Heart left ventricle (tissue), 16 donors: Measurements from ENCODE around the gene KLRC4. TPM values are rescaled to one million over a fixed set of nuclear protein-coding genes. Genes with fewer than 3 reads are reported as not detected.
"Not testable (repeated sequence)": the region's sequence is repeated elsewhere in the genome, so short reads cannot be mapped to it uniquely, and the experiment has no call there.

Source experiments
- ATAC-seq, 4 donors: fragments of 200-7000 bp; cut with Tn5 transposase; one replicate each; pipeline ENCODE4 v1.9.1; 2020 to 2022; ENCODE audit warnings: moderate library complexity in 4 of 4, mild to moderate bottlenecking in 3 of 4, moderate number of reproducible peaks in 1 of 4
- DNase-seq, 5 donors: peaks; one replicate each; pipeline ENCODE4 v3.0.0-alpha.2; 2020
- H3K27ac ChIP-seq, 12 donors: fragments of 200-600 bp; sonication (generic) in 4 of 12; one replicate each; pipeline versions ENCODE4 v1.5.0 to v1.8.0; 2016 to 2022; ENCODE audit warnings: mild to moderate bottlenecking in 2 of 12
- H3K27me3 ChIP-seq, 9 donors: fragments of 200-600 bp; sonication (generic) in 2 of 9; one replicate each; pipeline versions ENCODE4 v1.5.1 to v1.8.0; 2016 to 2022; ENCODE audit warnings: mild to moderate bottlenecking in 3 of 9
- H3K36me3 ChIP-seq, 9 donors: fragments of 200-600 bp; sonication (generic) in 2 of 9; one replicate each; pipeline versions ENCODE4 v1.5.0 to v1.8.0; 2018 to 2022; ENCODE audit warnings: mild to moderate bottlenecking in 2 of 9
- H3K4me1 ChIP-seq, 12 donors: fragments of 200-600 bp; sonication (generic) in 4 of 12; one replicate each; pipeline versions ENCODE4 v1.5.0 to v1.8.0; 2016 to 2022; ENCODE audit warnings: mild to moderate bottlenecking in 3 of 12
- H3K4me3 ChIP-seq, 12 donors: fragments of 200-600 bp; sonication (generic) in 4 of 12; one replicate each; pipeline versions ENCODE4 v1.5.0 to v1.8.0; 2017 to 2022; ENCODE audit warnings: mild to moderate bottlenecking in 9 of 12, moderate library complexity in 4 of 12
- H3K9me3 ChIP-seq, 12 donors: fragments of 200-600 bp; sonication (generic) in 4 of 12; one replicate each; pipeline versions ENCODE4 v1.5.0 to v1.8.0; 2016 to 2022; ENCODE audit warnings: mild to moderate bottlenecking in 1 of 12
- CTCF ChIP-seq, 12 donors: fragments of 200-600 bp; sonication (generic) in 4 of 12; IDR thresholded peaks; one replicate each; pipeline versions ENCODE4 v1.5.0 to v1.8.0; 2018 to 2022; ENCODE audit warnings: antibody characterized with exemption in 12 of 12, mild to moderate bottlenecking in 5 of 12
- POLR2A ChIP-seq, 2 donors: fragments of 450-650 bp; IDR thresholded peaks; one replicate each; pipeline ENCODE4 v1.6.1; 2017; ENCODE audit warnings: antibody characterized with exemption in 2 of 2, mild to moderate bottlenecking in 2 of 2, moderate library complexity in 2 of 2
- WGBS, 4 donors: extraction: QIAGEN DNeasy Blood & Tissue Kit in 2 of 4; methylation state at CpG; one replicate each; pipeline versions ENCODE4 v1.1.5 to v1.1.7; 2013 to 2018; 5-methylcytosine and 5-hydroxymethylcytosine counted together
- intact Hi-C, 10 donors: fragments of 100-400 bp; cut with DNase I; formaldehyde crosslinking; loops; one replicate each; pipeline versions ENCODE4 v1.11.1 to v1.14.2; 2022
- polyA plus RNA-seq, 2 donors: library from polyadenylated mRNA; stranded (reverse); fragments of 200-250 nt; gene quantifications; one replicate each; pipeline ENCODE4 v1.2.3, GENCODE V29; 2013
- total RNA-seq, 9 donors: library from RNA; depleted of rRNA in 2 of 9; stranded (reverse); fragments of >200 nt in 2 of 9; fragmentation: NEBNext Ultra II Directional in 3 of 9; extraction: Animal tissue kit (Norgen Biotek cat#: 25700) in 3 of 9; gene quantifications; one replicate each; pipeline versions ENCODE4 v1.1.0 to v1.2.4, GENCODE V29; 2016 to 2023
- donor health status: ischemic (EF 13 %, LVEDD 7.1; RV severe dilation, severe dysfunction).
- donor health status: healthy with polysubstance abuse.
- donor health status: DM: no; HTN: yes; CAD: no.
- donor health status: DM: no; HTN: no; CAD: no.
- donor health status: ischemic (EF 25% LVEDD 6.9; RV normal size, moderate dysfunction).
- donor health status: ischemic (EF 25% LVEDD 5.7; RV mildly dilated, moderate dysfunction).
- donor health status: healthy.
- donor health status: DM: yes; HTN: yes; CAD: no.
- donor health status: ischemic (EF 35%, LVEDD 5.7; RV mildly dilated, moderate dysfunction).
- donor health status: nonischemic (EF 11% LVEDD 7.7; RV severe dilation, severe dysfunction).
- donor health status: DM: yes; HTN: yes; CAD: no.
- donor health status: PGD.
- donor health status: ischemic (EF 29% LVEDD 5.4; RV normal size, mild dysfunction).
- donor health status: nonischemic (EF 23%, LVEDD 6.1; RV moderate dilation, normal function).

Gene KLRC4
- total and polyA plus RNA-seq, 11 donors = 1.1 TPM; not detected in 10

- peak overlapping the region in 1 of 12 donors; percentile 46 for H3K4me3 ChIP-seq
These were observed 22.7 kb downstream of the KLRC4 start for GRCh38 chr12:10386857-10387256.

DNA sequence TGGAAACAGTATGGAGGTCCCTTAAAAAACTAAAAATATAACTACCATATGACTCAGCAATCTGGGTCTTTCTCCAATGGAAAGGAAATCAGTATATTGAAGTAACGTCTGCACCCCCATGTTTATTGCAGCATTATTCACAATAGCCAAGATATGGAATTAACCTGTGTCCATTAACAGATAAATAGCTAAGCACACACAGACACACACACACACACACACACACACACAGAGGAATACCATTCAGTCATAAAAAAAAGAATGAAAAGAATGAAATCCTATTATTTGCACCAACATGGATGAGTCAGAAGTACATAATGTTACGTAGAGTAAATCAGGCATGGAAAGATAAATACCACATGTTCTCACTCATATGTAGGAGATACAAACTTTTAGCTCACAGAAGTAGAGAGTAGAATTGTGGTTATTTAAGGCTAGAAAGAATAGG lies 24.4 kb downstream of the KLRC4 start:
- H3K9me3 ChIP-seq = peaks cover 0 to 10% (median 2%) of the 10 kb centered on the region in 12 donors
- peak overlapping the region in 1 of 12 donors; percentile 27 for H3K4me3 ChIP-seq
- WGBS, 4 donors = 67 to 83% (median 76%) methylated on average over 2 of the region's 2 CpGs
- no peaks in the 10 kb centered on the region for H3K36me3 ChIP-seq
- ATAC-seq = no peak
- H3K27ac ChIP-seq = no peak overlapping the region
- intact Hi-C loops = no loop called here
- H3K4me1 ChIP-seq = no peaks in the 10 kb centered on the region
- no peak for TF ChIP-seq CTCF (IDR thresholded peaks at IDR 0.05)
- TF ChIP-seq POLR2A (IDR thresholded peaks at IDR 0.05) = no peak
- no peaks in the 10 kb centered on the region for H3K27me3 ChIP-seq
- no peak for DNase-seq

More at GRCh38 chr12:10386857-10387256, 22.7 kb downstream of the KLRC4 start:
- DNase-seq (no peak), ATAC-seq (no peak)
- H3K27ac ChIP-seq = peak overlapping the region in 1 of 12 donors; percentile 34
- H3K27me3 ChIP-seq = no peaks in the 10 kb centered on the region
- WGBS, 4 donors = 51 to 68% (median 56%) methylated on average over 1 of the region's 1 CpG
- TF ChIP-seq CTCF (IDR thresholded peaks at IDR 0.05) (no peak), POLR2A (IDR thresholded peaks at IDR 0.05) (no peak)
- H3K36me3 ChIP-seq = no peaks in the 10 kb centered on the region
- peaks cover 0 to 2% (median 0%) of the 10 kb centered on the region in 12 donors for H3K4me1 ChIP-seq
- peaks cover 0 to 10% (median 2%) of the 10 kb centered on the region in 12 donors for H3K9me3 ChIP-seq
- intact Hi-C loops = no loop called here

- Histone ChIP-seq H3K4me1 (no peaks in the 10 kb centered on the region), H3K36me3 (no peaks in the 10 kb centered on the region), H3K4me3 (peak overlapping the region in 1 of 12 donors; percentile 27), H3K9me3 (peaks cover 0 to 10% (median 2%) of the 10 kb centered on the region in 12 donors), H3K27ac (no peak overlapping the region), H3K27me3 (no peaks in the 10 kb centered on the region)
- no peak for DNase-seq
- intact Hi-C loops = no loop called here
- TF ChIP-seq POLR2A (IDR thresholded peaks at IDR 0.05) = no peak
- no peak for TF ChIP-seq CTCF (IDR thresholded peaks at IDR 0.05)
- WGBS, 4 donors = 83 to 89% (median 87%) methylated on average over 3 of the region's 3 CpGs
- no peak for ATAC-seq
These were observed 25.4 kb downstream of the KLRC4 start for GRCh38 chr12:10384191-10384590.

DNA sequence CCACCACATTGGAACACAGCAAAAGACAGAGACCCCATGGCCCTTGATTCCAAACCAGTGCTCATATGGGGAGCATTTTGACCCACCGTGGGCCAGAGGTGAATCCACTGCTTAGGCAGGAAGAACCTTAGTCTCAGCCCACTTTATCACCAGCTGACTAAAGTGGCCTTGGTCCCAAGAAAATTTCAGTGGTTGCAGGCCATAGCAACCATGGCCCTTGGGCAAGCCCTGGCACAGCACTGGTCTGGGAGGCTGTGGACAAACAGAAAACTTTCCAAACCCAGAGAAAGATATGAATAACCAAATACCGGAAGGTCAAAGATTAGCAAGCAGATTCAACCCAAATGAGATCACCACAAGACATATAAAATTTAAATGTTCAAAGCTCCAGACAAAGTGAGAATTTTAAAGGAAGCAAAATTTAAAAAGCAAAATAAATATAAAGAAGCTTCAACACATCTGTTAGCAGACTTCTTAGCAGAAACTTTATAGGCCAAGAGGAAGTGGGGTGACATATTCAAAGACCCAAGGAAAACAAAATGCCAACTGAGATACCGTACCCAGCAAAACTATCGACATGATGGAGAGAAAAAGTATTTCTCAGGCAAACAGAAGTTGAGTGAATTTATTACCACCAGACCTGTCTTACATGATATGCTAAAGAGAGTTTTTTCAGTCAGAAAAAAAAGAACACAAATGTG lies 27.5 kb downstream of the KLRC4 start:
- Histone ChIP-seq H3K4me1 (no peaks in the 10 kb centered on the region), H3K4me3 (peak overlapping the region in 1 of 12 donors; percentile 9), H3K27ac (peak overlapping the region in 1 of 12 donors; percentile 38), H3K27me3 (no peaks in the 10 kb centered on the region), H3K36me3 (peaks cover 0 to 3% (median 0%) of the 10 kb centered on the region in 9 donors), H3K9me3 (peaks cover 0 to 10% (median 2%) of the 10 kb centered on the region in 12 donors)
- intact Hi-C loops = no loop called here
- 90 to 97% (median 94%) methylated on average over 4 of the region's 4 CpGs for WGBS, 4 donors
- no peak for ATAC-seq
- DNase-seq = no peak
- TF ChIP-seq CTCF (IDR thresholded peaks at IDR 0.05) (no peak), POLR2A (IDR thresholded peaks at IDR 0.05) (no peak)

DNA sequence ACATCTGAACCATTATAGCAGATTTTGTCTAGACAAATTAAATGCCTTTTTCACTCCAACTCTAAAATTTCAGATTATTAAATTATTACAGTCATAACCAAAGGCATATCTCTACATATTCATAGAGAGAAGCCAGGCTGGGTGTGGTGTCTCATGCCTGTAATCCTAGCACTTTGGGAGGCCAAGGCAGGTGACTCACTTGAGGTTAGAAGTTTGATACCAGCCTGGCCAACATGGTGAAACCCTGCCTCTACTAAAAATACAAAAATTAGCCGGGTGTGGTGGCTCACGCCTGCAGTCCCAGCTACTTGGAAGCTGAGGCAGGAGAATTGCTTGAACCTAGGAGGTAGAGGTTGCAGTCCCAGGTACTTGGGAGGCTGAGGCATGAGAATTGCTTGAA lies 30.8 kb downstream of the KLRC4 start:
- H3K9me3 ChIP-seq, H3K27me3 ChIP-seq, ATAC-seq, DNase-seq, H3K4me1 ChIP-seq, H3K27ac ChIP-seq, intact Hi-C loops, H3K36me3 ChIP-seq, H3K4me3 ChIP-seq: not testable (repeated sequence)
- 87 to 96% (median 91%) methylated on average over 2 of the region's 2 CpGs for WGBS, 4 donors
